GM10248 (cell line): ENCODE measurements around the gene LASP1.
"Not testable (repeated sequence)": the region's sequence is repeated elsewhere in the genome, so short reads cannot be mapped to it uniquely, and the experiment has no call there.

Experiments
- CTCF ChIA-PET: fragments of 300-600 bp; sonication (Branson Sonifier 250); formaldehyde crosslinking; extraction: SDS; loops from one replicate; lab custom pipeline; 2021; ENCODE audit warnings: antibody characterized with exemption; lab: Yijun Ruan, JAX
- POLR2A ChIA-PET: fragments of 350-650 bp; sonication (Branson Sonifier 250); formaldehyde crosslinking; extraction: SDS; loops from one replicate; lab custom pipeline; 2020; ENCODE audit warnings: antibody characterized with exemption; lab: Yijun Ruan, JAX
- DNase-seq: peaks from one replicate; pipeline ENCODE4 v3.0.0; 2012; ENCODE audit errors: extremely low spot score
- TF ChIP-seq, protein P1 (sequence below): IDR thresholded peaks from 2 replicates; pipeline ENCODE4 v1.5.1; 2012; ENCODE audit warnings: mild to moderate bottlenecking, low read depth; ENCODE audit errors: extremely low read depth, missing control alignments, control extremely low read depth

LASP1 gene

DNA sequence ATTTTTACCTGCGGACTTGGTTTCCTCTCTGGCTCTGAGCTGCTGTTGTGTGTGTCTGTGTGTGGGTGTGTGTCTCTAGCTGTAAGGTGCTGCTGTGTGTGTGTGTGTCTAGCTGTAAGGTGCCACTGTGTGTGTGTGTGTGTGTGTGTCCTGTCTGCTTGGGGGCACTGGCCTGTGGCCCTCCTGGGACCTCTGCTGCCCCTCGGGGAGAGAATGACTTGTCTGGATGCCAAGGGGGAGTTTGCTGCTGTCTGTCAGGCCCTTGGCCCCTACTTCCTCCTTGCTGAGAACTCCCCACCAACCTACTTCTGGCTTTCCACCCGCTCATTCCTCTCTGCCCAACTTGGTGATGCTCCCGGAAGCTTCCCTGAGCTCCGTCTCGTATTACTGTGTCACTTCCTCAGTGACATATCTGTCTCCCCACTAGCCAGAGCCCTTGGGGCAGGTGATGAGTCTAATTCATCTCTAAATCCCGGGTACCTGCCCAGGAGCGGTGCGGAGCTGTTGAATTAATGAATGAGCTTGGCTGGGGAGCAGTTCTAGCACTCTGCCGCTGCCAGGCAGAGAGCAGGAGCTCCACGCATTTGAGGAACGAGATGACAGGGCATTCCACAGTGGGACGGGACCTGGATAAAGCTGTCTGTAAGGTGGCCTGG, 52.0 kb downstream of the LASP1 start:
- ChIA-PET POLR2A (interaction anchor here (0.6 kb wide), 1 partner anchor 529 kb away, joined by 7 read pairs; the partner anchor contains the start of gene MED1), CTCF (interaction anchor here (0.7 to 3.6 kb wide), 4 partner anchors 9 to 231 kb away, joined by 3 to 9 read pairs (median 5); no protein-coding TSS in a partner anchor)
- TF ChIP-seq, protein P1, sequence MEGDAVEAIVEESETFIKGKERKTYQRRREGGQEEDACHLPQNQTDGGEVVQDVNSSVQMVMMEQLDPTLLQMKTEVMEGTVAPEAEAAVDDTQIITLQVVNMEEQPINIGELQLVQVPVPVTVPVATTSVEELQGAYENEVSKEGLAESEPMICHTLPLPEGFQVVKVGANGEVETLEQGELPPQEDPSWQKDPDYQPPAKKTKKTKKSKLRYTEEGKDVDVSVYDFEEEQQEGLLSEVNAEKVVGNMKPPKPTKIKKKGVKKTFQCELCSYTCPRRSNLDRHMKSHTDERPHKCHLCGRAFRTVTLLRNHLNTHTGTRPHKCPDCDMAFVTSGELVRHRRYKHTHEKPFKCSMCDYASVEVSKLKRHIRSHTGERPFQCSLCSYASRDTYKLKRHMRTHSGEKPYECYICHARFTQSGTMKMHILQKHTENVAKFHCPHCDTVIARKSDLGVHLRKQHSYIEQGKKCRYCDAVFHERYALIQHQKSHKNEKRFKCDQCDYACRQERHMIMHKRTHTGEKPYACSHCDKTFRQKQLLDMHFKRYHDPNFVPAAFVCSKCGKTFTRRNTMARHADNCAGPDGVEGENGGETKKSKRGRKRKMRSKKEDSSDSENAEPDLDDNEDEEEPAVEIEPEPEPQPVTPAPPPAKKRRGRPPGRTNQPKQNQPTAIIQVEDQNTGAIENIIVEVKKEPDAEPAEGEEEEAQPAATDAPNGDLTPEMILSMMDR = no peak
- no peak for DNase-seq

GRCh38 chr17:38922538-38923297, 52.9 kb downstream of the LASP1 start:
- TF ChIP-seq, protein P1 = no peak
- CTCF ChIA-PET = interaction anchor here (0.7 to 3.6 kb wide), 10 partner anchors 8 to 251 kb away, joined by 3 to 9 read pairs (median 5); no protein-coding TSS in a partner anchor
- DNase-seq = no peak
- POLR2A ChIA-PET = interaction anchor here (0.6 kb wide), 1 partner anchor 528 kb away, joined by 7 read pairs; the partner anchor contains the start of gene MED1

- POLR2A ChIA-PET = interaction anchor here (0.6 kb wide), 1 partner anchor 78 kb away, joined by 4 read pairs; no protein-coding TSS in a partner anchor
- TF ChIP-seq, protein P1 = no peak
- CTCF ChIA-PET = interaction anchor here (0.8 to 2.4 kb wide), 8 partner anchors 8 to 58 kb away, joined by 3 to 7 read pairs (median 5); partner anchors contain the start of gene FBXO47
- no peak for DNase-seq
Observed at GRCh38 chr17:38925263-38925995, 55.6 kb downstream of the LASP1 start, which contains the start of gene LASP1NB. Gene LASP1NB, plus strand, starts transcription at chr17:38925614.

DNA sequence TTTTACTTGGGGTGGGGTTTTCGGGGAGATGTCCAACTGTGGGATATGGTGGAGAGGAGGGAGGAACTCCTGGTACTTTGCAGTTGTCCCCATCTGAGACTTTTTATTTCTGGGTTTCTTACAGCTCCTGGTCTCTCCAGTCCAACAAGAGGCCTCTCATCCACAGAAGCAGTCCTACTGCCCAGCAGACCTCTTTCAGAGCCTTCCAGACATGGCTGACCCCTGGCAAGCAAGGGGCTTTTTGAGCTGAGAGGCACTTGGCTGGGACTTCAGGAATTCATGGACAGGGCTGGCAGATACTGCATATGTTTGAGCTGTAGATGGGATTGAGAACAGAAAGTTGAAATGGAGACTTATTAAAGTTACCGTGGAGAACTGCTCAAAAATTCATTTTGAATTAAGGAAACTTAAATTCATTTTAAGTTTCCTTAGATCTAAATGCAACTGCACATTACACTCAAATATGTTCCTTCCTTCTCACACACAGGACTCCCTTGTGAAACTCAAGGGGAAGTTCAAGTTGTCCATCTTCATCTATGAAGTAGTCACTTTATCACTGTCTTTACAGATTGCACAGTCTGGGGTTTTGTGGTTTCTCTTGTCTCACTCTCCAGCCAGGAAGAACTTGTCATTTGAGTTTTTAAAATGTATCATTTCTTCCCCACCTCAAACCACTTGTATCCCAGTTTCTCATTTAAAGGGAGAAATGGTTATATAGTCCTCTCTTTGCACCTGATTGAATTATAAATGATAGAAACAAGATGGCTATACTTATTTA, 56.6 kb downstream of the LASP1 start:
- POLR2A ChIA-PET = interaction anchor here (0.6 kb wide), 1 partner anchor 79 kb away, joined by 4 read pairs; no protein-coding TSS in a partner anchor
- no peak for DNase-seq
- CTCF ChIA-PET = interaction anchor here (1.4 to 1.6 kb wide), 3 partner anchors 9 to 57 kb away, joined by 3 to 5 read pairs (median 5); no protein-coding TSS in a partner anchor
- TF ChIP-seq, protein P1 = no peak

DNA sequence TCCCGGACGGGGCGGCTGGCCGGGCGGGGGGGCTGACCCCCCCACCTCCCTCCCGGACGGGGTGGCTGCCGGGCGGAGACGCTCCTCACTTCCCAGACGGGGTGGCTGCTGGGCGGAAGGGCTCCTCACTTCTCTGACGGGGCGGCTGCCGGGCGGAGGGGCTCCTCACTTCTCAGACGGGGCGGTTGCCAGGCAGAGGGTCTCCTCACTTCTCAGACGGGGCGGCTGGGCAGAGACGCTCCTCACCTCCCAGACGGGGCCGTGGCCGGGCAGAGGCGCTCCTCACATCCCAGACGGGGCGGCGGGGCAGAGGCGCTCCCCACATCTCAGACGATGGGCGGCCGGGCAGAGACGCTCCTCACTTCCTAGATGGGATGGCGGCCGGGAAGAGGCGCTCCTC, 60.9 kb downstream of the LASP1 start:
- DNase-seq = not testable (repeated sequence)

GRCh38 chr17:38933962-38934361, 64.1 kb downstream of the LASP1 start:
- CTCF ChIA-PET = interaction anchor here (2.8 kb wide), 1 partner anchor 10 kb away, joined by 7 read pairs; no protein-coding TSS in a partner anchor
- POLR2A ChIA-PET = not testable (repeated sequence)

More for the DNA sequence above, 60.9 kb downstream of the LASP1 start:
- CTCF ChIA-PET, POLR2A ChIA-PET: not testable (repeated sequence)

More at GRCh38 chr17:38933962-38934361, 64.1 kb downstream of the LASP1 start:
- not testable (repeated sequence) for DNase-seq
